ENCODE measurements around the gene ACTR8. TPM values are rescaled to one million over a fixed set of nuclear protein-coding genes. Genes with fewer than 3 reads are reported as not detected.
"Not testable (repeated sequence)": the region's sequence is repeated elsewhere in the genome, so short reads cannot be mapped to it uniquely, and the experiment has no call there.

ACTR8 gene
- 29.6 TPM for total RNA-seq

- DNase-seq (ENCODE audit: low spot score): peak; percentile 79
These were observed at the start of gene ACTR8 for GRCh38 chr3:53881691-53882593. ACTR8 (minus strand) TSS chr3:53882152; CDS start chr3:53882101, 51 bp downstream.

GRCh38 chr3:53927208-53927872, 45.4 kb upstream of the ACTR8 start:
- not testable (repeated sequence) for DNase-seq (ENCODE audit: low spot score)

- no peak for DNase-seq (ENCODE audit: low spot score)
These were observed 39.3 kb upstream of the ACTR8 start for GRCh38 chr3:53921296-53921695.

- DNase-seq (ENCODE audit: low spot score): no peak
These were observed 37.8 kb upstream of the ACTR8 start for GRCh38 chr3:53919741-53920140.

GRCh38 chr3:53913401-53913800, 31.4 kb upstream of the ACTR8 start:
- no peak for DNase-seq (ENCODE audit: low spot score)

- DNase-seq (ENCODE audit: low spot score): no peak
These were observed 20.8 kb upstream of the ACTR8 start for GRCh38 chr3:53902711-53903110.

- no peak for DNase-seq (ENCODE audit: low spot score)
These were observed 20.1 kb upstream of the ACTR8 start for GRCh38 chr3:53902067-53902466.

- DNase-seq (ENCODE audit: low spot score): no peak
These were observed 18.8 kb upstream of the ACTR8 start for GRCh38 chr3:53900666-53901331.

- no peak for DNase-seq (ENCODE audit: low spot score)
These were observed 17.8 kb upstream of the ACTR8 start for GRCh38 chr3:53899750-53900149.

- no peak for DNase-seq (ENCODE audit: low spot score)
These were observed 10.3 kb upstream of the ACTR8 start for GRCh38 chr3:53892286-53892637.

- DNase-seq (ENCODE audit: low spot score): peak; percentile 99
These were observed 9.7 kb upstream of the ACTR8 start, which contains the start of gene SELENOK for GRCh38 chr3:53891497-53892285. SELENOK (minus strand) TSS chr3:53891859.

- no peak for DNase-seq (ENCODE audit: low spot score)
These were observed 8.9 kb upstream of the ACTR8 start for GRCh38 chr3:53890726-53891475.

GRCh38 chr3:53888232-53888631, 6.3 kb upstream of the ACTR8 start:
- DNase-seq (ENCODE audit: low spot score): no peak

- DNase-seq (ENCODE audit: low spot score): no peak
These were observed 5.5 kb upstream of the ACTR8 start for GRCh38 chr3:53887446-53887845.

GRCh38 chr3:53885239-53885638, 3.3 kb upstream of the ACTR8 start:
- no peak for DNase-seq (ENCODE audit: low spot score)

GRCh38 chr3:53884623-53885022, 2.7 kb upstream of the ACTR8 start:
- no peak for DNase-seq (ENCODE audit: low spot score)

GRCh38 chr3:53883008-53883407, 1.1 kb upstream of the ACTR8 start:
- no peak for DNase-seq (ENCODE audit: low spot score)

- DNase-seq (ENCODE audit: low spot score): no peak
These were observed 1.3 kb downstream of the ACTR8 start for GRCh38 chr3:53880396-53881345.

GRCh38 chr3:53865732-53866499, 16.0 kb downstream of the ACTR8 start:
- DNase-seq (ENCODE audit: low spot score): no peak

All from ureter (tissue), 1 donor.